Skeletal muscle cell (primary cell): ENCODE measurements around the gene ZNF681.
"Not testable (repeated sequence)": the region's sequence is repeated elsewhere in the genome, so short reads cannot be mapped to it uniquely, and the experiment has no call there.

Source experiments
- DNase-seq: peaks from one replicate; pipeline ENCODE4 v3.0.0-alpha.2; 2010; ENCODE audit warnings: low read depth
- H3K4me3 ChIP-seq: 2 replicates; pipeline ENCODE4 v1.5.1; 2011; ENCODE audit warnings: low read depth, mild to moderate bottlenecking, control low read depth, low read length, moderate library complexity

The ZNF681 gene

DNA sequence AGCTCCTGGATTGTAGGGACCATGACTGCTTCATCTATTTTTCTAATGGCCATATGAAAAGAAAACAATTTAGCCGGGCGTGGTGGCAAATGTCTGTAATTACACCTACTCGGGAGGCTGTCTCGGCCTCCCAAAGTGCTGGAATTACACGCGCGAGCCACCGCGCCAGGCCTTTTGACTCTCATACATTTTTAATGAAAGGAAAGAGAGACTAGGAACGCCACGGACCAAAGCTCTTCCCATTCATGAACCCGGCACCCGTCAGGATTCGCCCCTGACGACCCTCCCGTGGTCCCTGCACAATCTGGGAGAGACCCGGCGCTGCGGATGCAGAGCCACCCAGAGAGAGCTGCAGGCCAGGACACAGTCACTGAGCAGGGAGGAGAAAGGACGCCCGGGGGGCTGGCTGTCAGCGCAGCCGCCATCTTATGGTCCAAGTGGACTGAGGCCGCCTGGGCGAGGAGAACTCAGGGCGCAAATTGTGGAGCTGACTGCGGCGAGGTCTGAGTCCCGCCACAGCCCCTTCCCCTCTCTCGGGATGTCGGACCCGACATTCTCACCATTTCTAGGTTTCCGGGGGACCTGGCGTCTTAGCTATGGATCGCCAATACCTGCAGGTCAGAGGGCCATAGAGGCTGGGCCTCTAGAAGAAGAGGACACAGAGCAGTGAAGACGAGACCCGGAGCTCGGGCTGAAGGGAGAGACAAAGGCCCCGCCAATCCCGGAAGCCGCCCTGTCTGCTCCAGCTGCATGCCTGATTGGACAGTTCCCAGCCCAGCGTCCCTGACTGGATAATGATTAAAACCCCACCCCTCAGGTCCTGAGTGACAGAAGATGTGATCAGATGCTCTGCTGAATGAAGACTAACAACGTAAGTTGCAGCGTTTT, at the start of gene ZNF681:
Gene ZNF681 (minus strand): TSS at position 705 of the 888 bp plus-strand sequence. CDS start 142 bp downstream, at position 563.
- peak within 1 kb of the TSS; percentile 75 for H3K4me3 ChIP-seq
- DNase-seq: peak; percentile 59

DNA sequence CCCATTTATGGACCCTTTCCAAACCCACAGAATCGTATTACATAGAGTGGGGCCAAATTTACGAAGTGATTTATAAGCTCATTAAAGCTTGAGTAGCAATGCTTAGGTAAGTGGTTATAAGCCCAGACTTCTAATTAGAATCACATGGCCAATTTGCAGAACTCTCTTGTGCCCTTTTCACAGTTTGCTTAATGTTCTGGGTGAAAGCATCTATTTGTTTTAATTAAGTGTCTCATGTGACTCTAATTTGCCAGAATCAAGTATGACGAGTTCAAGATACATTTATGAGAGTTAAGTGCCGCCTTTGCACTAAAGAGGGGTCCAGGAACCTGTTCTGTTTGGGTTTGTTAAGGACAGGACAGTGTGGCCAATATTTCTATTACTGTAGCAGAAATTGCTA, 46.0 kb upstream of the ZNF681 start:
- H3K4me3 ChIP-seq: no peak overlapping the region
- DNase-seq: no peak

DNA sequence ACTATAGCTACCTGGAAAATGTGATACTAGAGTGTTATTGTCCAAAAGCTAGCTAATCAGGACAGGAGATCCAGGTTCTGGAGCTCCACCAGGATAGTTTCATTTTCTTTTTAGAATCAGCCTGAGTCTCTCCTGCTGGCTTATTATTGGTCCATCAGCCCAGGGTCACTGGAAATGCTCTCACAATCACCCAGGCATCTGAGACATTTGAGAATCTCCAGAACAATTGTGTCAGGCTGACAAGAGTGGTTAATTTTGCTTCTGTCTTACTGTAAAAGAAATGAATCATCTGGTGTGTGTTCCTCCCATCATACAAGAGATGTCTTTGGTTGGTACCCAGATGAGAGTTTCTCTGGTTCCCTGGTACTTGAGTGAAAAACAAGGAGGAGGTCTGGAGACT, 43.6 kb upstream of the ZNF681 start:
- no peak for DNase-seq
- no peak overlapping the region for H3K4me3 ChIP-seq

DNA sequence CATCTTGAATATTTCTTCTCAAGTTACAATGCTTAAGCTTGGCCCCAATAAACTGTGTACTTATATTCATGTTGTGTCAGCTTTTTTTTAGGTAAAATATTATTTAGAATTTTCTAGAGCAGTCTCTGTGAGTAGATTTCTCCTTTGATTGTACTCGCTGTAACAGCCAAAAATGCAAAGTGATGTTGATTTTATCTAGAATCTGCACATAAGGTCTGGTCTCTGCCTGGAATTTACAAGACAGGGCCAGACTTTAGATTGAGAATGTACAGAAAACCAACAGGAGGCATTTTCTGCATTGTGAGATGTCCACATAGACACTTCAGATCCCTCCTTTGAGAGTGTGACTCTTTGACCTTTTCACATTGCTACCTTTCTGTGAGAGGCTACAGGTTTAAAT, 43.1 kb upstream of the ZNF681 start:
- no peak overlapping the region for H3K4me3 ChIP-seq

DNA sequence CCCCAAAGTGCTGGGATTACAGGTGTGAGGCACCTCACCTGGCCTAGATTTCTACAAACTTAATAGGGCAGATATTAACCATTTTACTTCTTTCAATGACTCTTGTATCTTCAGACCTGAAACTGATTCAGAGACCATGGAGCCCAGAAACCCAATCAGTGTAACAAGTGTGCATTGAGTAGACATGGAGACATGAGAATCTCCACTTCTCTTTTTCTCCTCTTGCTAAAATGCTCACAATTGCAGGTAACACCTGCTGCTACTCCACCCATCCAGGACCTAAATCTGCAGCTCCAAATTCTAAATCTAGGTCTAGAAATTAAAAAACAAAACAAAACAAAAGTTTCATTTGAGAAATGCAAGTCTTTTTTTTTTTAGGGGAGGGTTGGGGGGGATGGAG, 42.2 kb upstream of the ZNF681 start:
- DNase-seq: no peak
- H3K4me3 ChIP-seq: no peak overlapping the region

More for the DNA sequence above, 43.1 kb upstream of the ZNF681 start:
- DNase-seq: no peak

DNA sequence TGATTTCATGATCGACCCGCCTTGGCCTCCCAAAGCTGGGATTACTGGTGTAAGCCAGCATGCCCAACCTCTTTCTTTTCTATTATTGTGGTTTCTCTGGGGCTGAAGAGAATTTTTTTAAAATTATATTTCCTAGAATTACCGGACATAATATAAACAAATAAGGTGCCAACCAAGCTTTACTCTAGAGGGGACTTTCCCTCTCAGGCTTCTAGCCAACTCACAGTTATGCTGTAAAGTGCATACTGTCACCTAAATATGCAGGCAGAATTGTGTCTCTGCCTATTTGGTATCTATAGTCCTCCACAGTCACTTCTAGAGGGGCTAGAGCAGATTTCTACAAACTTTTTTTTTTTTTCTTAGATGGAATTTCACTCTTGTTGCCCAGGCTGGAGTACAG, 41.6 kb upstream of the ZNF681 start:
- DNase-seq: no peak
- no peak overlapping the region for H3K4me3 ChIP-seq

DNA sequence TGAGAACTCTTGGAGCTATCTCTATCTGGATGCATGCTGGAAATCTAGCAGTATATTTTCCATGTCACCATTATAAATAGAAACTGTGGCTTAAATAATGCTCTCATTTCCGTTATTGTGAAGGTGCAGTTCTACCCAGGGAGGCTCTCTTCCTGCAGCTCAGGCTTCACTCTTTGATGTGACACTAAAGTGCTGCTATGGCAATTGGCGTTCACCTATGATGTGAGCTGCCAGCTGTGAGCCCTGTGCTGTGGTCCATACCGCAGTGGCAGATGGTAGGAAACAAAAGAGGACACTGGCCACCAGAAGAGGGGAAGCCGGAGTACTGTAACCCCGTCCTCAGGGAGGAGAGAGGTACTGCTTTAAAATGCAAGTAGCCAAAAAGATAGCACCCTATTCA, 40.6 kb upstream of the ZNF681 start:
- no peak overlapping the region for H3K4me3 ChIP-seq
- no peak for DNase-seq

DNA sequence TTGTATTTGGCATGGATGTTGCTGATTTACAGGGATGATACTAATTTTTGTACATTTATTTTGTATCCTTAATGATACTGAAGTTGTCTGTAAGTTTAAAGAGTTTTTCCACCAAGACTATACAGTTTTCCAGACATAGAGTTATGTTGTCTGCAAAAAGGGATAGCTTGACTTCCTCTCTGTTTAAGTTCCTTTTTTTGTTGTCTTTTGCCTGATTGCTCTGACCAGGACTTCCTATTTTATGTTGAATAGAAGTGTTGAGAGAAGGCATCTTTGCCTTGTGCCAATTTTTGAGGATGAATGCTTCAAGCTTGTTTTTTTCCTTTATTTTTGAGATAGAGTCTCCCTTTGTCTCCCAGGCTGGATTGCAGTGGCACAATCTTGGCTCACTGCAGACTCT, 36.8 kb upstream of the ZNF681 start:
- no peak overlapping the region for H3K4me3 ChIP-seq
- no peak for DNase-seq

DNA sequence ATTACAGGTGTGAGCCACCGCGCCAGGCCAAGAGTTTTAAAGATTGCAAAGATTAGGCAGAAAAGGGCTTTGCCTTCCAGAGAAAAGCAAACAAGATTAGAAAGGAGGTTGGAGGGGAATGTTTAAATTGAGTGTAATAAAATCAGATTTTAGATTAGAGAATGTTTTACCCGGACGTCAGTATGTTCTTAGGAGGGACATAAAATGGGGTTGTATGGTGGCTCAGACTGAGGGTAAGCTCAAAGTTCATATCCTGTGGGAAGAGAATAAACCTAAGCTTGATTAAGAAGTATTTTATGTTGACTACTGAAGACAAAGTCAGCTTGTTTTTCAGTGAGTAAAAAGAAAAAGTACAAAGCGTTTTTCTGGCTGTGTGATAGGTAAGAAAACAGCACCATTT, 34.1 kb upstream of the ZNF681 start:
- no peak overlapping the region for H3K4me3 ChIP-seq
- no peak for DNase-seq

DNA sequence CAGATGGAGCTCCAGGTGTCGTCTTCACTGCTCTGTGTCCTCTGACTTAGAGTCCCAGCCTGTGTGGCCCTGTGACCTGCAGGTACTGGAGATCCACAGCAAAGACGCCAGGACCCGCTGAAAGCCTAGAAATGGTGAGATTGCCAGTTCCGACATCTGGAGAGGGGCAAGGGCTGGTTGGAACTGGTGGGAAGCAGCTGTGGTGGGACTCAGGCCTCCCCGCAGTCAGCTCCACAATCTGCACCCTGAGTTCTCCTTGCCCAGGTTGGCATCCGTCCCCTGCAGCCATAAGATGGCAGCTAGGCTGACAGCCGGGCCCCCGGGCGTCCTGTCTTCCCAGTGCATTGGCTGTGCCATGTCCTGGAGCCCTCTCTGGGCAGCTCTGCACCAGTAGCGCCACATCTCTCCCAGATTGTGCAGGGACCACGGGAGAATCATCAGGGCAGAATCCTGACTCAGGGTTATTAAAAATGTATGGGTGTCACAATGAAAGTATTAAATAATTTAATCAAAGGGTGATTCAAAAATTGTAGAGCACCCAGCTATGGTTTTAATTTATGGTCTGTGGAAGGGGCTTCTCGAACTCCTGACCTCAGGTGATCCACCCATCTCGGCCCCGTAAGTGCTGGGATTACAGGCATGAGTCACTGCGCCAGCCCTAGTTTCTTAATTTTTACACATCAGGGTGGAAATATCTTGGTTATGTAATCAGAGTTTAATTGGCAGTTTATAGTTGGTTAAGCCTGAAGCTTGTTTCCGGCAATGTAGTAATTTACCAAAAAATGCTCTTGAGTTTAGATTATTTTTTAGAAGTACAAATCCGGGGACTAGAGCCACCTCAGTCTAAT, 32.2 kb upstream of the ZNF681 start:
- no peak for DNase-seq
- no peak overlapping the region for H3K4me3 ChIP-seq

DNA sequence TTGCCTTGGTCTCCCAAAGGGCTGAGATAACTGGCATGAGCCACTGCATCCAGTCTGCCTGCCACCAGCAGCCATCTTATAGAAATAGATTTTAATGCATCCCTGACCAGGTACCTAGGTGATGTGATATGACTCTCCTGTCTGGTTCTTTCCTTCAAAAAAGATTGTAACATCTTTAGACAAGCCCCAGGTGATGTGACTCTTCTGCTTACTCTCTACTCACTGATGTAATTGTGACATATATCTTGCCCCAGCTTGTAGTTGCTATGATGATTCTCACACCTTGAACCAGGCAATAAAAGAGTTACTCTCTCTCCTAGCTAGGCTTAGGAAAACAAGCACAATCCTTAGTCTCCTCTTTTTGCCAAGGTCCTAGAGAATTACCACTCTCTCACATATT, 30.6 kb upstream of the ZNF681 start:
- DNase-seq: no peak
- no peak overlapping the region for H3K4me3 ChIP-seq

DNA sequence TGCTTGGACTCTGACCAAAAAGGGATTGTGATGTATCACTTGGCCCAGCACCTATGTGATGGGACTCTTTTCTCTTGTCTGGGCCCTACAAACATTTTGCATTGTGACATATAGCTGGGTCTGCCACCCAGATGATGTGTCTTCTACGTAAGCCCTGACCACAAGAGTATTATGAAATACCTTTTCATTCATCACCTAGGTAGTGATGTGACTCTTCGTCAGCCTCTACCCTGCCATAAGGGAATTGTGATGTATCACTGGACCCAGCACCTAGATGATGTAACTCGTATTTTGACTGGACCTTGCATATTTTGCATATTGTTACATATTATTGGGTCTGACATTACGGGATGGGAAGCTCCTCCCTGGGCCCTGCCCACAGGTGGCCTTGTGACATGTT, 29.7 kb upstream of the ZNF681 start:
- DNase-seq: no peak
- H3K4me3 ChIP-seq: no peak overlapping the region

DNA sequence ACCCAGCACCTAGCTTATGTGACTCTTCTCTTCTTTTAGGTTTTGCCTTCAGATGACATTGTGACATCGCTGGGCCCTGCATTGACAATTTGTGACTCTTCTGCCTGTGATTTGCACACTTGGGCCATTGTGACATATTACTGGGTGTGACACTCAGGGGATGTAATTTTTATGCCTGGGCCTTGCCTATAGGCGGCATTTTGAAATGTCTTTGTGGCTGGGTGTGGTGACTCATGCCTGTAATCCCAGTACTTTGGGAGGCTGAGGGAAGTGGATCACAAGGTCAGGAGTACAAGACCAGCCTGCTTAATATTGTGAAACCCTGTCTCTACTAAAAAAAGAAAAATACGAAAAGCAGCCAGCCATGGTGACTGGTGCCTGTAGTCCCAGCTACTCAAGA, 28.4 kb upstream of the ZNF681 start:
- no peak overlapping the region for H3K4me3 ChIP-seq
- no peak for DNase-seq

DNA sequence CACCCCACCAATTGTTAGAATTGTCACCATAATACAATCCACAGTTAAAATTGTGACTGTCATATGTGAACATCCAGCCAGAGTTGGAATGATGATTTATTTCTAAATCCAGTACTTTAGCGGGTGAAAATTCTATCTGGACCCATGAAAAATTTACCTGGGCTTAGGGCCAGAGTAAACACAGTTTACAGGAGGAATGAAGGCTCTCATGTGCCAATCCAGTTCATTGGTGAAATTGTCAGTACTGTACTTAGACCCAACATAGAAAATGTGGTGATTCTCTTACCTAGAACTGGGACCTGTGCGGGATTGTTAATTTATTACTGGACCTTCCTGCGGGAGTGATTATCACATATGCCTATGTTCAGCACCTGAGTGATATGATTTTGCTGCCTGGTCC, 27.3 kb upstream of the ZNF681 start:
- no peak overlapping the region for H3K4me3 ChIP-seq
- DNase-seq: no peak

DNA sequence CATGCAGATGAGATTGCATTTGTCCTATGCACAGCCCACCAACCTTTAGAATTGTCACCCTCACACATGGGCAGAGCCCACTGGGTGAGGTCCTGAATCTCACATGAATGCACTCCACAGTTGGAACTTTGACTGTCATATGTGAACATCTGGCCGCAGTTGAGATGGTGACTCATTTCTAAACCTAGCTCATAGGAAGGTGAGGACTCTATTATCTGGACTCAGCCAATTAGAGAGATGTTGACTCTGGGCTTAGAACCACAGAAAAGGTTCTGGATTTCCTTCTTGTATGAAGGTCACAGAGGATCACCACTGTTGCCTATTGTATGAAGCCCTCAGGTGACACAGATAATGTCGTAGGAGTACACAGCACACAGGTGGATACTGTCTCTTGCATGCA, 25.6 kb upstream of the ZNF681 start:
- DNase-seq: no peak
- no peak overlapping the region for H3K4me3 ChIP-seq

DNA sequence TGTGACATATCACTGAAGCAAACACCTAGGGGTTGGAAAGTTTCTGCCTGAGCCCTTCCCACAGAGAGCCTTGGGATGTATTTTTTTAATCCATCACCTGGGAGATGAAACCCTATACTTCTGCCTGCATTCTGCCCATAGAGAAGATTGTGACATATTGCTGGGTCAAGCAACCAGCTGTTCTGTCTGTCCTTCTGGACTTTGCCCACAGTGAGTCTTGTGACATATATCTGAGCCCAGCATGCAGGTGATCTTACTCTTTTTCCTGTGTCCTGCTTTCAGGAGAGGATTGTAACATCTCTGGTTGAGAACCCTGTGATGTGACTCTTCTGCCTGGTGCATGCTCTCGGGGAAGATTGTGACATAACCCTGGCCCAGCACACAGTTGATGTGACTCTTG, 24.9 kb upstream of the ZNF681 start:
- no peak for DNase-seq
- no peak overlapping the region for H3K4me3 ChIP-seq

DNA sequence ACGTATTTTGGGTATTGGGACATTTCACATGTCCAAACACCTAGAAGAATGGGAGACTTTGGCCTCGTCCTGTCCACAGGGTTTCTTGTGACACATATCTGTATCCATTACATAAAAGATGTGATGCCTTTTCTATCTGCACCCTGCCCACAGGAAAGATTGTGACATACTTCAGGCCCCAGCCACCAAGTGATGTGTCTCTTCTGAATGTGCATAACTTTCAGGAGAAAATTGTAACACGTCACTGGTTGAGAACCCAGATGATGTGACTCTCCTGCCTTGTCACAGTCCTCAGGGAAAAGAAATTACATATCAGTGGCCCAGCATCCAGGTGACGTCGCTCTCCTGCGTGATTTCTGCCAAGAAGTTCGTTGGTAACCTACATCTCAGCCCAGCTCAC, 21.0 kb upstream of the ZNF681 start:
- no peak for DNase-seq
- no peak overlapping the region for H3K4me3 ChIP-seq

DNA sequence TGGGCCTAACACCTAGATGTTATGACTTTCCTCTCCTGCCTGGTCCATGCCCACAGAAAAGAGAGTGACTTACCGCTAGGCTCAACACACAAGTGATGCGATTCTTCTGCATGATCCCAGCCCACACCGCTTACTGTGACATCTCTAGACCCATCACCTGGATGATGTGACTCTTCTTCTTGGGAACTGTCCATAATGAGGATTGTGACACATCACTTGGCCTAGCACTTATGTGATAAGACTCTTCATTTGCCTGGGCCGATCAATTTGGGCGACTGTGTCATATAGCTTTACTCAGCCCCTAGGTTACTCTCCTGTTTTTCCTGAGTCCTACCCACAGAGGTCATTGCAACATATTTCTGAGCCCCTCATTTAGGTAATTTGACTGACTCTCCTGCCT, 19.9 kb upstream of the ZNF681 start:
- DNase-seq: no peak
- H3K4me3 ChIP-seq: no peak overlapping the region

DNA sequence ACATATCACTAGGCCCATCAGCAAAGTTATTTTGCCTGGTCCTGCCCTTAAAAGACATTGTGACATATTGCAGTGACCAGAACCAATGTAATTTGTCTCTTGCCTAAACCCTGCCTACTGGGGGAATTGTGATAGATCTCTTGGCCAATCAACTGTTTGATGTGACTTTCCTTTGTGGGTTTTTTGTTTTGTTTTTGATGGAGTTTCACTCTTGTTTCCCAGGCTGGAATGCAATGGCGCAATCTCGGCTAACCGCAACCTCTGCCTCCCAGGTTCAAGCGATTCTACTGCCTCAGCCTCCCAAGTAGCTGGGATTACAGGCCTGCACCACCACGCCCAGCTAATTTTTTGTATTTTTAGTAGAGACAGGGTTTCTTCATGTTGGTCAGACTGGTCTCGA, 19.3 kb upstream of the ZNF681 start:
- not testable (repeated sequence) for H3K4me3 ChIP-seq

DNA sequence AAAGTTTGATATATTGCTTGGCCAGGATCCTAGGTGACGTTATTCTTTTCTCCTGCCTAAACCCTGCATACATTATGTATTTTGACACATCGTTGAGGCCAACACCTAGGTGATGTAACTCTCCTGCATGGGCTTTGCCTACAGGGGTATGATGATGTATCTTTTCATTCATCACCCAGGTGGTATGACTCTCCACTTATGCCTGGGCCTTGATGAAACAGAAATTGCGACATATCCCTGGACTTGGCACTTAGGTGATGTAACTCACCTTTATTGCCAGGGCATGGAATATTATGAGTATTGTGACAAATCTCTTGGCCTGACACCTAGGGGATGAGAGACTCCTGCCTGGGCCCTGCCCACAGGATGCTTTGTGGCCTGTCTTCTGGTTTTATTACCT, 18.5 kb upstream of the ZNF681 start:
- no peak for DNase-seq
- H3K4me3 ChIP-seq: no peak overlapping the region

More for the DNA sequence above, 19.3 kb upstream of the ZNF681 start:
- DNase-seq: not testable (repeated sequence)
